Measurements from ENCODE around the gene CHRNB4. TPM values are rescaled to one million over a fixed set of nuclear protein-coding genes. Genes with fewer than 3 reads are reported as not detected.

CHRNB4 gene
- total and polyA plus RNA-seq, 2 donors (not counting 3 experiments of a cell fraction or from before 2014, with no cell fraction given) = 0.08 TPM; not detected in 1

DNA sequence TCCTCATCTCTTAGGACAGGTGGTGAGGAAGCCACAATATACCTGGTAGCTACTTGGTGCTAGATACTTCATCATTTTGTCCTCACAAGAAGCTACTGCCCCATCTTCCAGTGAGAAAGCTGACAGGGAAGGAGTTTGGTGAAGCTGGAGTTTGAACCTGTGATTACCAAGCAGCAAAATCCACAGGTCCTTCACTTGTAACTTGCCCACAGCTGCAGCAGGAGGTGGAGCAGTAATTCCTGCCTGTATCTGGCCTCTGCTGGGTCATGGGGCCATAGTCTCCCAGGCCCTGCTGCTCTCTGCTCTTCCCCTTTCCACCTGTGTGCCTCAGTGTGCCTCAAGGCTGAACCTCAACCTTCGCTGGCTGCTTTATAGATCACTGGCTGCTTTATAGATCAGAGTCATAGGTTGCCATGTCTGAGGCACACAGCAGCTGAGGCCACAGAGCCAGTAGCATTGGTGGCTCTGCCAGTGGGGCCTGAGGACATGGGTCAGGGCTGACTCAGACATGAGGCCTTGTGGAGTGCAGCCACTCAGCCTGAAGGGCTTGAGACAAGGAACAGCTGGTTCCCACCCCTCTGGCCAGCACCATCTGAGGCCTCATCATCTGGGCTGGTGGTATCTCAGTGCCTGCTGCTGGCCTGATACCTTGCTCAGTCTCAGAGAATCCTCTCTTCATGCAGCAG is 11.1 kb upstream of the CHRNB4 start:
- Histone ChIP-seq H3K4me3 (replicated peaks in 1 of 3; ENCODE audit: insufficient read depth in 1 of 3, low read depth in 1 of 3, low read length in 3 of 3) (no peak overlapping the region), H3K79me2 (ENCODE audit: control insufficient read depth, insufficient read depth, low read length) (no peaks in the 10 kb centered on the region), H3K9me1 (replicated peaks; ENCODE audit: control insufficient read depth, extremely low read depth, insufficient read depth, low read length) (no peaks in the 10 kb centered on the region), H3K4me2 (ENCODE audit: insufficient read depth, low read length) (no peak overlapping the region), H4K20me1 (replicated peaks; ENCODE audit: control insufficient read depth, extremely low read depth, insufficient read depth, low read length) (no peaks in the 10 kb centered on the region), H3K27me3 (ENCODE audit: control insufficient read depth in 2 of 2, insufficient read depth in 2 of 2, low read length in 2 of 2) (no peaks in the 10 kb centered on the region), H3K27ac (ENCODE audit: insufficient read depth, low read depth, low read length) (no peak overlapping the region), H3K9me3 (replicated peaks; ENCODE audit: control insufficient read depth, insufficient read depth, low read length) (no peaks in the 10 kb centered on the region), H3K4me1 (ENCODE audit: control insufficient read depth, extremely low read depth, insufficient read depth, low read length) (no peaks in the 10 kb centered on the region), H2AFZ (ENCODE audit: low read depth, low read length) (no peak overlapping the region), H3K9ac (replicated peaks; ENCODE audit: extremely low read depth, insufficient read depth, low read length) (no peak overlapping the region), H3K36me3 (ENCODE audit: control insufficient read depth in 2 of 2, extremely low read depth in 1 of 2, insufficient read depth in 2 of 2, low read length in 2 of 2) (no peaks in the 10 kb centered on the region)
- POLR2A ChIA-PET = no interaction called here
- dilution Hi-C loops (cut with MboI; ENCODE audit: extremely low pct_ligation_motif_present, low sequenced_read_pairs) = no loop called here
- BruUV-seq (replicated peaks) = no TSS peak
- FAIRE-seq (no peak), DNase-seq (ENCODE audit: low read depth, low spot score) (no peak)
- TF ChIP-seq JUN (IDR thresholded peaks at IDR 0.05; ENCODE audit: borderline replicate concordance, insufficient read depth, insufficient read length, low read depth) (no peak), POLR2A (IDR thresholded peaks at IDR 0.05; ENCODE audit: low read depth, low read length) (no peak), POLR2AphosphoS5 (IDR thresholded peaks at IDR 0.05; ENCODE audit: insufficient read depth, low read depth, low read length) (no peak), CTCF (IDR thresholded peaks at IDR 0.05; ENCODE audit: extremely low read depth in 1 of 2, insufficient read depth in 1 of 2, low read depth in 1 of 2, low read length in 2 of 2) (no peak), FOS (IDR thresholded peaks at IDR 0.05; ENCODE audit: borderline replicate concordance, insufficient read depth, low read length) (no peak), MYC (IDR thresholded peaks at IDR 0.05; ENCODE audit: low read depth, low read length) (no peak), GATA2 (IDR thresholded peaks at IDR 0.05; ENCODE audit: insufficient read depth, insufficient read length, low read depth, low read length) (no peak), EZH2 (IDR thresholded peaks at IDR 0.05; ENCODE audit: borderline replicate concordance, low read depth, low read length, severe bottlenecking) (no peak), MAX (IDR thresholded peaks at IDR 0.05; ENCODE audit: insufficient read depth, insufficient read length) (no peak)
- CTCF ChIA-PET = interaction anchor here (1.7 kb wide), 1 partner anchor 14 kb away, joined by 4 read pairs; no protein-coding TSS in a partner anchor
- intact Hi-C loops (cut with micrococcal nuclease) = no loop called here

All from endothelial cell of umbilical vein (primary cell).